B cell (primary cell): ENCODE results near the gene UBXN10. TPM values are rescaled to one million over a fixed set of nuclear protein-coding genes. Genes with fewer than 3 reads are reported as not detected.

ENCODE experiments used
- ATAC-seq: fragments of 200-7000 bp; cut with Tn5 transposase; one replicate; pipeline ENCODE4 v1.10.0; 2021; ENCODE audit warnings: low read depth, mild to moderate bottlenecking, moderate number of reproducible peaks, moderate library complexity
- CTCF ChIA-PET: fragments of 350-600 bp; sonication (Branson Sonifier 250); formaldehyde crosslinking; loops from one replicate; lab custom pipeline; 2021; ENCODE audit warnings: antibody characterized with exemption, inconsistent platforms; lab: Charles Lee
- POLR2A ChIA-PET: fragments of 350-600 bp; sonication (Branson Sonifier 250); formaldehyde crosslinking; loops from one replicate; lab custom pipeline; 2021; ENCODE audit warnings: antibody characterized with exemption; lab: Charles Lee
- DNase-seq: peaks from one replicate; pipeline ENCODE4 v3.0.0; 2013
- H2AFZ ChIP-seq: 2 replicates; pipeline ENCODE4 v1.6.1; 2012; ENCODE audit warnings: mild to moderate bottlenecking, low read depth, low read length; ENCODE audit not compliant: insufficient read depth, poor library complexity, severe bottlenecking
- H3K27ac ChIP-seq, 2 donors: 1 replicate in 1 of 2; 2 replicates in 1 of 2; pipeline ENCODE4 v1.5.1; 2012 to 2013; ENCODE audit warnings: low read length in 2 of 2, mild to moderate bottlenecking in 2 of 2, moderate library complexity in 1 of 2
- H3K27me3 ChIP-seq, 4 experiments: fragments of 200-600 bp in 1 of 4; sonication (generic) in 1 of 4; replicated peaks in 1 of 4; 1 replicate in 2 of 4; 2 replicates in 2 of 4; pipeline versions ENCODE4 v1.6.1 to v1.7.0; 2013 to 2016; ENCODE audit warnings: low read length in 3 of 4, mild to moderate bottlenecking in 2 of 4, mixed read lengths in 1 of 4, moderate library complexity in 1 of 4; ENCODE audit not compliant: insufficient read depth in 4 of 4, control insufficient read depth in 3 of 4; ENCODE audit errors: control extremely low read depth in 1 of 4
- H3K36me3 ChIP-seq, 2 experiments: replicated peaks in 1 of 2; 1 replicate in 1 of 2; 2 replicates in 1 of 2; pipeline versions ENCODE4 v1.6.1 to v1.7.1; 2013; ENCODE audit warnings: low read length in 1 of 2; ENCODE audit not compliant: insufficient read depth in 2 of 2, control insufficient read depth in 1 of 2; ENCODE audit errors: control extremely low read depth in 1 of 2, extremely low read depth in 1 of 2
- H3K4me1 ChIP-seq, 2 donors: fragments of 200-600 bp in 1 of 2; sonication (generic) in 1 of 2; 1 replicate in 1 of 2; 2 replicates in 1 of 2; pipeline versions ENCODE4 v1.5.1 to v1.6.1; 2013 to 2017; ENCODE audit warnings: low read length in 2 of 2; ENCODE audit not compliant: control insufficient read depth in 2 of 2, insufficient read depth in 2 of 2
- H3K4me2 ChIP-seq: replicated peaks from 2 replicates; pipeline ENCODE3; 2012; ENCODE audit warnings: mild to moderate bottlenecking, low read depth, low read length; ENCODE audit not compliant: poor library complexity, severe bottlenecking
- H3K4me3 ChIP-seq, 5 experiments: fragments of 200-600 bp in 1 of 5; sonication (generic) in 1 of 5; 1 replicate in 3 of 5; 2 replicates in 2 of 5; pipeline versions ENCODE4 v1.5.1 to v1.7.0; 2011 to 2016; ENCODE audit warnings: low read length in 4 of 5, mild to moderate bottlenecking in 4 of 5, low read depth in 2 of 5, control low read depth in 1 of 5, moderate library complexity in 1 of 5; ENCODE audit not compliant: insufficient read depth in 1 of 5; ENCODE audit errors: control extremely low read depth in 1 of 5, extremely low read depth in 1 of 5
- H3K79me2 ChIP-seq: fragments of 200-600 bp; sonication (generic); one replicate; pipeline ENCODE4 v1.6.0; 2016; ENCODE audit warnings: low read length; ENCODE audit not compliant: control insufficient read depth, insufficient read depth
- H3K9ac ChIP-seq: fragments of 200-600 bp; sonication (generic); 2 replicates; pipeline ENCODE4 v1.6.1; 2017; ENCODE audit warnings: mild to moderate bottlenecking, low read length, moderate library complexity
- H3K9me3 ChIP-seq, 3 donors: one replicate each; pipeline versions ENCODE4 v1.6.1 to v1.7.1; 2013; ENCODE audit warnings: low read length in 2 of 3; ENCODE audit not compliant: control insufficient read depth in 2 of 3, insufficient read depth in 1 of 3; ENCODE audit errors: control extremely low read depth in 1 of 3
- H4K20me1 ChIP-seq: 2 replicates; pipeline ENCODE4 v1.6.0; 2012; ENCODE audit warnings: mild to moderate bottlenecking, low read length; ENCODE audit not compliant: insufficient read depth, control insufficient read depth, poor library complexity, severe bottlenecking
- H3K27ac Mint-ChIP-seq: one replicate; pipeline ENCODE4 v1.8.0; 2021; ENCODE audit warnings: mixed read lengths
- H3K27me3 Mint-ChIP-seq: one replicate; pipeline ENCODE4 v1.8.0; 2021; ENCODE audit warnings: mixed read lengths
- H3K4me1 Mint-ChIP-seq: one replicate; pipeline ENCODE4 v1.8.0; 2021; ENCODE audit warnings: mixed read lengths
- H3K4me3 Mint-ChIP-seq: one replicate; pipeline ENCODE4 v1.8.0; 2021; ENCODE audit warnings: mixed read lengths
- H3K9me3 Mint-ChIP-seq: one replicate; pipeline ENCODE4 v1.8.0; 2022; ENCODE audit warnings: mixed read lengths; ENCODE audit not compliant: insufficient read depth
- EZH2 ChIP-seq: IDR thresholded peaks from 2 replicates; pipeline ENCODE4 v1.6.1; 2012; ENCODE audit warnings: borderline replicate concordance, low read depth, mild to moderate bottlenecking, moderate library complexity, low read length; ENCODE audit not compliant: insufficient read depth, poor library complexity, severe bottlenecking
- WGBS: methylation state at CpG from one replicate; pipeline ENCODE4 v1.1.5; 2013; ENCODE audit warnings: missing lambda C conversion rate; ENCODE audit not compliant: insufficient coverage; 5-methylcytosine and 5-hydroxymethylcytosine counted together
- intact Hi-C: fragments of 100-400 bp; cut with micrococcal nuclease; formaldehyde crosslinking; loops from one replicate; pipeline ENCODE4 v1.10.0; 2022
- polyA plus RNA-seq: library from polyadenylated mRNA; depleted of rRNA; stranded (reverse); fragments of >200 nt; gene quantifications from 2 replicates; pipeline ENCODE4 v1.2.3, GENCODE V29; 2012
- total RNA-seq, 2 donors: library from RNA; stranded (reverse); fragments of 120-200 nt in 1 of 2; gene quantifications; 1 replicate in 1 of 2; 2 replicates in 1 of 2; pipeline versions ENCODE4 v1.2.3 to v1.2.4, GENCODE V29; 2013 to 2022
- TF ChIP-seq, protein P1 (sequence below): fragments of 200-600 bp; IDR thresholded peaks from one replicate; pipeline ENCODE4 v1.8.0; 2022; ENCODE audit warnings: antibody characterized with exemption, mild to moderate bottlenecking

Gene UBXN10
- total and polyA plus RNA-seq, 2 donors (not counting 1 experiment from before 2014, with no cell fraction given), result 0.07 to 0.25 TPM

DNA sequence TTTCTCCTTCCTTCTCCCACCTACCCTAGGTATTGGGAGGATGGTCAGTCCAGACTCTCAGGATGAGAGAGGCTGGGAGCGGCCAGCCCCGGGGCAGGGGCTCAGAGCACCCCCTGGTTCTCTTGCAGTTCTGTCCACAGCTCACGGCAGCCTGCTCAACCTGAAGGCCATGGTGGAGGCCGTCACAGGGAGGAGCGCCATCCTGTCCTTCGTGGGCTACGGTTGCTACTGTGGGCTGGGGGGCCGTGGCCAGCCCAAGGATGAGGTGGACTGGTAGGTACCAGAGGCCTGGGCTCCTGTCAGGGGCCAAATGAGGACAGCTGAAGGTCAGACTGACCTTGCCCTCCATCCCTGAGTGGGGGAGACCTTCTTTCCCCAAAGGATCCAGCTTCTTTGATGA lies 42.6 kb upstream of the UBXN10 start:
- POLR2A ChIA-PET, result no interaction called here

More for the DNA sequence above, 42.6 kb upstream of the UBXN10 start:
- Mint-ChIP-seq H3K4me3 (no peak overlapping the region), H3K27me3 (no peaks in the 10 kb centered on the region), H3K27ac (no peak overlapping the region), H3K4me1 (no peaks in the 10 kb centered on the region), H3K9me3 (no peaks in the 10 kb centered on the region)
- Histone ChIP-seq H4K20me1 (no peaks in the 10 kb centered on the region), H3K79me2 (no peaks in the 10 kb centered on the region), H3K4me1 (no peaks in the 10 kb centered on the region), H3K27me3 (peaks cover 0 to 6% (median 0%) of the 10 kb centered on the region in 4 experiments), H3K27ac (no peak overlapping the region), H3K4me2 (no peak overlapping the region), H3K9me3 (peaks cover 0 to 4% (median 0%) of the 10 kb centered on the region in 3 donors), H3K4me3 (no peak overlapping the region), H2AFZ (no peak overlapping the region), H3K36me3 (no peaks in the 10 kb centered on the region), H3K9ac (no peak overlapping the region)
- intact Hi-C loops, result no loop called here
- 85% methylated on average over 8 of the region's 8 CpGs for WGBS
- ATAC-seq (no peak), DNase-seq (no peak)
- CTCF ChIA-PET, result interaction anchor here (1.7 to 2.2 kb wide), 2 partner anchors 9 to 41 kb away, joined by 5 to 9 read pairs; no protein-coding TSS in a partner anchor
- no peak for TF ChIP-seq EZH2
- TF ChIP-seq, protein P1, sequence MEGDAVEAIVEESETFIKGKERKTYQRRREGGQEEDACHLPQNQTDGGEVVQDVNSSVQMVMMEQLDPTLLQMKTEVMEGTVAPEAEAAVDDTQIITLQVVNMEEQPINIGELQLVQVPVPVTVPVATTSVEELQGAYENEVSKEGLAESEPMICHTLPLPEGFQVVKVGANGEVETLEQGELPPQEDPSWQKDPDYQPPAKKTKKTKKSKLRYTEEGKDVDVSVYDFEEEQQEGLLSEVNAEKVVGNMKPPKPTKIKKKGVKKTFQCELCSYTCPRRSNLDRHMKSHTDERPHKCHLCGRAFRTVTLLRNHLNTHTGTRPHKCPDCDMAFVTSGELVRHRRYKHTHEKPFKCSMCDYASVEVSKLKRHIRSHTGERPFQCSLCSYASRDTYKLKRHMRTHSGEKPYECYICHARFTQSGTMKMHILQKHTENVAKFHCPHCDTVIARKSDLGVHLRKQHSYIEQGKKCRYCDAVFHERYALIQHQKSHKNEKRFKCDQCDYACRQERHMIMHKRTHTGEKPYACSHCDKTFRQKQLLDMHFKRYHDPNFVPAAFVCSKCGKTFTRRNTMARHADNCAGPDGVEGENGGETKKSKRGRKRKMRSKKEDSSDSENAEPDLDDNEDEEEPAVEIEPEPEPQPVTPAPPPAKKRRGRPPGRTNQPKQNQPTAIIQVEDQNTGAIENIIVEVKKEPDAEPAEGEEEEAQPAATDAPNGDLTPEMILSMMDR, result no peak
